SH-SY5Y (cell line): ENCODE measurements around the gene TSPAN15.

Experiments
- GATA2 ChIP-seq: IDR thresholded peaks from 2 replicates; pipeline ENCODE4 v1.6.1; 2011; ENCODE audit warnings: mild to moderate bottlenecking, low read depth, low read length
- GATA3 ChIP-seq: IDR thresholded peaks from 2 replicates; pipeline ENCODE4 v1.6.1; 2011; ENCODE audit warnings: low read depth, mild to moderate bottlenecking, low read length, moderate library complexity

GRCh38 chr10:69481305-69481704, 30.0 kb downstream of the TSPAN15 start:
- TF ChIP-seq GATA2, result no peak
- TF ChIP-seq GATA3, result no peak
